ENCODE data around the gene PRKAG1.

PRKAG1 gene

GRCh38 chr12:49049566-49050224, 31.1 kb upstream of the PRKAG1 start:
- no peak for DNase-seq

DNA sequence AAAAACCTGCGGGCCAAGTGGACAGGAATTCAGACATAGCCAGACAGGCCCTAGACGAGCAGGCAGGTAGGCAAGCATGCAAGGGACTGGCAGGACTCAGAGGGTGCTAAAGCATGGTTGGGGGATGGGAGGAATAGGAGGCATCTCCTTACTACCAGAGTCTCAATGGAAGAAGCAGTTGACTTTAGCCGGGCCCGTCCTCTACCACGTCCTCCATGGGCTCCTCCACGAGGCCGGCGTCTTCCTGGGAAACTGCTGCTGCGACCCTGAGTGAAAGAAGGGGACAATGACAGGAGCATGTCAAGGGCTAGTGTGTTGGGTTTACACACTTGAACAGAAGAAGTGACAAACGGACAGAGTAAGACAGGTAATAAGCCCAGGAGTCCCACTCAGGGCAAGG, 30.4 kb upstream of the PRKAG1 start:
- DNase-seq, result no peak

DNA sequence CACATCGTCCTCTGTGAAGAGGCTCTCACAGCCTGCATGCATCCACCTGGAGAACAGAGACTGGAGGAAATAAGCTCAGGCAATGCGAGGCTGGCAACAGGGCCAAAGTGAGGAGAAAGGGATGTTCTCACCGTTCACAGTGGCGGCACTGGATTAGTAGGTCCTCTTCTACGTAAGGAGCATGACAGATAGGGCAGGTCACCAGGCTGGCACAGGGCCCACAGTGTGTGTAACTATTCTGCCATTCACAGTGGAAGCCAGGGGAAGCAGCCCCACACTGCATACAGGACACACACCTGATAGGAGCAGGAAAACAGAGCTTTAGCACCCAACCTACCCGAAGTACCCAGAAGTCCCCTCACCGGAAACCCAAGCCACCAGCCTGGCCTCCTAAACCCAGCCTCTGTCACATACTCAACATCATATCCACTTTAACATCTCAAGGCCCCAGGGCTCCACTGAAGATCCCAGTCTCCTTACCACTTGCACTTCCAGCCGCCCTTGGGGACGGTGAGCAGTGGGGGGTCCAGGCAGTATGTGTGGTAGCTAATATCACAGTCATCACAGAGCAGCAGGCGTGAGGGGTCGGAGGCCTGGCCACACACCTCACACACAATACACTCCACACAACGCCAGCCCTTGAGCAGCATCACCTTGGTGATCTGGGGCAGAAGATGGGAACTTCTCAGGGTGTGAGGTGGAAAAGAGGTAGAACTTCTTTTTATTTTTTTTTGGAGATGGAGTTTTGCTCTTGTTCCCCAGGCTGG, 27.7 kb upstream of the PRKAG1 start:
- no peak for DNase-seq

GRCh38 chr12:49044660-49045059, 26.1 kb upstream of the PRKAG1 start:
- no peak for DNase-seq

- DNase-seq, result peak; percentile 70 to 78
Observed at GRCh38 chr12:49043856-49044258, 25.3 kb upstream of the PRKAG1 start.

DNA sequence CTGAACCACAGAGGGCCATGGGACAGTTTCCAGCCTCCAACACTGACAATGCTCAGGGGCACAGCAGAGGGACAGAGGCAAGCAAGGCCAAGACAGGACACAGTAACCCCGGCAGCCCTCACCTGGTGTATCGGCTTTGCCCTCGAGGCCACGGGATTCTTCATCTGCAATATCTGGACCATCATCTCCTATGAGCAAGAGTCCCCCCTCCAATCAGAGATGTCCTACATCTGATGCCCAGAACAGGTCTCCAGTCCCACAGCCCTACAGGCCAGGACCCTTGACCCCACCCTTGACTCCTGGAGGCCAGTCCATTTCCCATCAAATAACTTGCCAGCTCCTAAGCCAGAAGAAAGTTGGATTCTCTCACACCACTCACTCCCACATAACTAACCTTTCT, 24.7 kb upstream of the PRKAG1 start:
- no peak for DNase-seq

DNA sequence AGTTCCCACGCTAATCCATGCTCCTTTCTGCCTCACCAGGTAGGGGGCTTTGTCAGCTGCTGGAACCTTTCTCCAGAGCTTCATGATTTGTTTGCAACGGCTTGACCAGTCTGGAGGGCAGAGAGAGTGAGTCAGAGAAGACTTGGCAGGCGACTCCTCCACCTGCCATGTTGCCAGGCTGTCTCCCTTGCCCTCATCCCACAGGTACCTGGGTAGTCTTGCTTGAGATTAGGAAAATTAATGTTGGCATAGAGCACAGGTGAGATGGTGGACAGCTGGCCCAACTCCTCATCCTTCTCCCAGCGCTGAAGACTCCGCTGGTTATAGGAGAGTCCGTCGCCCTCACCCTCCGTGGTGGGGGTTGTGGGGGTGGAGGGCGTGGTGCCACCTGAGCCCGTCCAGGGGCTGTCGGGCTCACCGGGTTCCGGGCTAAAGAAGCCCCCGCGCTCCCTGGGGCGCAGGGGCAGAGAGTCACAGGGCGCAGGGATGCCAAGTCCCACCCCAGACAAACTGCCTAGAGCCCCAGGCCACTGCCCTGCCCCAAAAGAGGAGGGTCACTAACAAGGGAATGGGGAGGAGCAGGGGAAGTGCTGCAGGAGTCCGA, 23.4 kb upstream of the PRKAG1 start:
- no peak for DNase-seq

- no peak for DNase-seq
Observed at GRCh38 chr12:49041036-49041880, 22.7 kb upstream of the PRKAG1 start.

DNA sequence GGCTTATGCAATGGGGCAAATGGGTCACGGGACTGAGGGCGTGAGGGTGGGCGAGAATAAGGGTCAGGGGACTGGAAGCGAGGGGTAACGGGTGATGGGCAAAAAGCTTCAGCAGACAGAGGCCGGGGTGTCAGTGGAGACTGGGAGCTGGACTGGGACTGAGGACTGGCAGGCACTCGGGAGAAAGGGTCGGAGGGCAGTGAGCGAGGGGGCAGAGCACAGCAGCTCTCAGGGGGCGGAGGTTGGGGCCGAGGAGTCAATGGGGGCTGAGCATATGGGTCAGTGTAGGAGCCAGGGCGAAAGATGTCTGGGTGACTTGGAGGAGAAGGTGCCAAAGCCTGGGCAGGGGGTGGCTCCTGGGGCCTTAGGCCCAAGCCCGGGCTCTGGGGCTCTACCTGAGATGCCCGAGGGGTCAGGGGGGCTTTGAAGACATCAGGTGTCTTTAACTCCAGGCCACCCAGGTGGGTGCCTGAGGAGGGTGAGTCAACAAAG, 21.8 kb upstream of the PRKAG1 start:
- DNase-seq, result no peak

- DNase-seq, result no peak
Observed at GRCh38 chr12:49039421-49040363, 21.1 kb upstream of the PRKAG1 start.

DNA sequence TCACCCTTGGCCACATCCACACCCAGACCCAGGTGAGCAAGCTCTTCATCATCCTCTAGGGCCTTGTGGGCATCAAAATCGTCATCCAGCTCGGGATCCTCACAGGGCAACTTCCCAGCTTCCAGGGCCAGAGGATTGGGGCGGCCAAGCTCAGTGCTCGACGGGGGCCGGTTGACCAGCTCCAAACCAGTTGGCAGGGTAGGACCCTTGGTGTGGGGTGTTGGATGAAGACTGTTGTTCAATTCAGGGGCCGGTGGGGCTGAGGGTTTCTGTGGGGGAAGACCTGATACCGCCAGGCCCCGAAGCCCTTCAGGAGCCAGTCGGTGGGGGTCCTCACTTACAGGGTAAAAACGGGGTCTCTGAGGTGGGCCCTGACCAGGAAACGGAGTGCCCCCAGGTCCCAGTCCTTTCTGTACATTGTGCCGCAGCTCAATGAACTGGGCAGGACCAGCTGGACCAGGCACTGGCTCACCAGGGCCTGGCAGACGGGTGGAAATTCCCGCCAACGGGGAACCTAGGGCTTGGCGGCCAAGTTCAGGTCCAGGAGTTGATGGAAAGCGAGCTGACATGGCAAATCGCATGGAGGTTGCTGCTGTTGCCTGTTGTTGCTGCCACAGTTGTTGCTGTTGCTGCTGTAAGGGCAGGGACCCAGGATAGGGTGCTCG, 19.8 kb upstream of the PRKAG1 start:
- no peak for DNase-seq

DNA sequence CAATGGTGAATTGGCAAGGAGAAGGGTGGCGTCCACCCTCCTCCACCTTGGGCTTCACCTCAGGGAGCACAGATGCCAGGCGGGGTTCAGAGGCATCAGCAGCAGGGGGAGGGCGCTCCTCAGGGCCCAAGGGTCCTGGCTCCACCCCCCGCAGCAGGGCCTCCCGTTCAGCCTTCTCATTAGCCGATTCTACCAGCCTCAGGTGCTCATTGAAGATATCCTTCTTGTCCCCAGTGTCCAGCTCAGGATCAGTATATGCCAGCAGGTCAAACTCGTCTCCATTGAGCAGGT, 19.3 kb upstream of the PRKAG1 start:
- DNase-seq, result no peak

- no peak for DNase-seq
Observed at GRCh38 chr12:49037111-49037946, 18.8 kb upstream of the PRKAG1 start.

DNA sequence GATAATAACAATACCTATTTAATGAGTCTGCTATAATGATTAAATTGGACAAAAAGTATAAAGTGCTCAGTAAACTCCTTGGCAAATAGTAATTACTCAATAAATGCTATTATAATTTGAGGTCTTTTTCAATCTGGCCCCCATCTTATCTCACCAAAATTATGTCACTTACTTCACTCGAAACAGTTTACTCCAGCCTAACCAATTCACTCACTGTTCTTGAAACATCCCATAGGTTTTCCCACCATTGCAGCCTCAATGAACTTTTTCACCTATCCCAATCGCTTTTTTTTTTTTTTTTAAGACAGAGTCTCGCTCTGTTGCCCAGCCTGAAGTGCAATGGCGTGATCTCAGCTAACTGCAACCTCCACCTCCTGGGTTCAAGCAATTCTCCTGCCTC, 17.5 kb upstream of the PRKAG1 start:
- DNase-seq, result no peak

DNA sequence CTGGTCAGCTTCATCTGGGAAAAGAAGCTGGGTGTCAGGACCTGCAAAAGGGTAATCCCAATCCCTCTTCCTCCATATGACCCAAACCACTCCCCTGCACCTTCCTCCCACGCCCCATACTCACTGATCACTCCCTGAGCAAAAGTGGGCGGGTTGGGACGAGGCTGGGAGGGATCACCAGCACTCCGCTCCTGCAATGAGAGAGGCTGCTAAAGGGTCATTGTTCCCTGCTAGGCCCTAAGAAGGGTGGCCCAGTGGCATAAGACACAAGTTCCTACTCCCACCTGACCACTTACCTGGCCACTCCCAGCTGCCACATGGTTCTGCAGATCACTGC, 15.7 kb upstream of the PRKAG1 start:
- DNase-seq, result no peak

DNA sequence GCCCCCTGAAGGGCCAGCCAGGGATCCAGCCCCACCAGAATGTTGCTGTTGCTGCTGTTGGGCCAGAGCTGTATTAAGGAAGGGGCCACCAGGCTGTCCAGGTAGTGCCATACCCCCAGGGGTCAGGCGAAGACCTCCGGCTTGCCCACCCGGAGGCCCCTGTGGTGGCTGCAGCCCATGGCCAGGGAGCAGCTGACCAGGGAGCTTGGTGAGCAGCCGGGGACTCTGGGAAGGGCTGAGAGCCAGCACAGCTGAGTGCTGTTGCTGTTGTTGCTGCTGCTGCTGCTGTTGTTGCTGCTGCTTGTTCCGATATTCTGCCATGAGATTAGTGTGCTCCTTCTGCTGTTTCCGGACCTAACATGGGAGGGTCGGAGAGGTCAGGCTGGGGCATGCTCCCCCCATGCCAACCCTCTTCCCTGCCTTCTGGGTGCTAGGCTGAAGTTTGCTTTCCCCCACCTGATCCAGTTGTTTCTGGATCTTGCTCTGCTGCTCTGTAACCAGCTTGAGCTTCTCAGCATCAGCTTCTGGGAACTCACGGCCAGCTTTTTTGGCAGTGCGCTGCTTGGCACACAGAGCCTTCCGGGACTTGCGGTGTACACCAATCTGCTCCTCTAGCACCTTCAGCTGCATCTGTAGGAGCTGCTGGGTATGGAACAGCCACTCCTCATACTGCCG, 15.2 kb upstream of the PRKAG1 start:
- no peak for DNase-seq

- DNase-seq, result no peak
Observed at GRCh38 chr12:49032679-49033447, 14.3 kb upstream of the PRKAG1 start.

GRCh38 chr12:49032276-49032675, 13.7 kb upstream of the PRKAG1 start:
- DNase-seq, result no peak

DNA sequence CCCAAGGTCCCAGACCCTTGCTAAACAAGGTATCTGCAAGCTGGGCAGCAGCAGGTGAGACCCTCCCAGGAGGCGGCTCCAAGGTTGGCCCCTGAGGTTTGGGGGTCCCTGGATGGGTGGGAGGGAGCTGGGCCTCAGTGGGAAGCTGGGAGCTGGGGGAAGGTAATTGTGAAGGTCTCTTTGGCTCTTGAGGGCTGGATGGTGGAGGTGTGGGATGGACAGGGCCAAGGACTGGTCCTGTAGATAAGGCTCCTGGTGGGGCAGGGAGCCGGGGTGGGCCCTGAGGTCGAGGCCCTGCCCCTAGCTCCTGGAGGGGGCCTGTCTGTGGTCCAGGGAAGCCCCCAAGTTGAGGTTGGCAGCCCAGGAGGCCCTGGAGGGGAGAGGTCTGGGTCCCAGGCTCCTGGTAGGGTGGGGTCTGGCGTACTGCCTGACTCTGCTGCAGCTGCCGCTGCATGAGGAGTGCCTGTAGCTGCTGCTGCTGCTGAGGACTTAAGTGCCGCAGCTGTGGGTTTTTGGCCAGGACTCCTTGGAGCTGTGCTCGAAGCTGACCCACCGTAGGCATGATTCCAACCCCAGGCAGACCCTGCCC, 13.1 kb upstream of the PRKAG1 start:
- DNase-seq, result no peak

Measured in stimulated activated CD4-positive, alpha-beta T cell treated with anti-CD3 and anti-CD28 coated beads, Interleukin-4, amount 100 ng/mL, for 4 hours (primary cell).